Mesendoderm (in vitro differentiated cells): Measurements from ENCODE around the gene NCL. TPM values are rescaled to one million over a fixed set of nuclear protein-coding genes. Genes with fewer than 3 reads are reported as not detected.

Source experiments
- DNase-seq: peaks from one replicate; pipeline ENCODE4 v3.0.0; 2013
- H2AK5ac ChIP-seq: 2 replicates; pipeline ENCODE4 v1.6.1; 2013; ENCODE audit warnings: low read length, inconsistent platforms
- H2BK120ac ChIP-seq: 2 replicates; pipeline ENCODE4 v1.6.1; 2013; ENCODE audit warnings: low read depth, mild to moderate bottlenecking, low read length, moderate library complexity, mixed read lengths
- H2BK15ac ChIP-seq: replicated peaks from 2 replicates; pipeline ENCODE4 v1.6.1; 2013; ENCODE audit warnings: low read depth, mild to moderate bottlenecking, moderate library complexity
- H2BK5ac ChIP-seq: 2 replicates; pipeline ENCODE4 v1.6.1; 2013; ENCODE audit warnings: low read length, inconsistent platforms
- H3K18ac ChIP-seq: 2 replicates; pipeline ENCODE4 v1.6.1; 2013; ENCODE audit warnings: mild to moderate bottlenecking, low read length, mixed read lengths
- H3K23ac ChIP-seq: one replicate; pipeline ENCODE4 v1.6.1; 2013; ENCODE audit warnings: low read length
- H3K27ac ChIP-seq: 2 replicates; pipeline ENCODE4 v1.5.1; 2013; ENCODE audit warnings: low read depth, mild to moderate bottlenecking, inconsistent platforms, low read length, moderate library complexity
- H3K27me3 ChIP-seq: 2 replicates; pipeline ENCODE4 v1.6.1; 2013; ENCODE audit warnings: low read length, control low read depth, mild to moderate bottlenecking, inconsistent platforms; ENCODE audit not compliant: insufficient read depth, poor library complexity
- H3K36me3 ChIP-seq: 2 replicates; pipeline ENCODE4 v1.6.1; 2013; ENCODE audit warnings: low read length, inconsistent platforms; ENCODE audit not compliant: control insufficient read depth, insufficient read depth
- H3K4ac ChIP-seq: one replicate; pipeline ENCODE4 v1.6.1; 2013; ENCODE audit warnings: low read depth, mild to moderate bottlenecking, low read length, moderate library complexity
- H3K4me1 ChIP-seq: 2 replicates; pipeline ENCODE4 v1.6.1; 2013; ENCODE audit warnings: low read depth, low read length, inconsistent platforms; ENCODE audit not compliant: control insufficient read depth
- H3K4me2 ChIP-seq: 2 replicates; pipeline ENCODE4 v1.6.1; 2013; ENCODE audit warnings: low read length
- H3K4me3 ChIP-seq: 2 replicates; pipeline ENCODE4 v1.5.1; 2013; ENCODE audit warnings: mild to moderate bottlenecking, low read length
- H3K56ac ChIP-seq: one replicate; pipeline ENCODE4 v1.6.1; 2013; ENCODE audit warnings: low read length
- H3K79me1 ChIP-seq: 2 replicates; pipeline ENCODE4 v1.6.1; 2013; ENCODE audit warnings: low read length, inconsistent platforms
- H3K79me2 ChIP-seq: 2 replicates; pipeline ENCODE4 v1.6.1; 2013; ENCODE audit warnings: mild to moderate bottlenecking, low read length; ENCODE audit not compliant: control insufficient read depth, insufficient read depth
- H3K9ac ChIP-seq: 2 replicates; pipeline ENCODE4 v1.6.1; 2013; ENCODE audit warnings: low read length, inconsistent platforms
- H4K5ac ChIP-seq: one replicate; pipeline ENCODE4 v1.6.1; 2013; ENCODE audit warnings: low read length
- H4K8ac ChIP-seq: one replicate; pipeline ENCODE4 v1.6.1; 2013; ENCODE audit warnings: low read depth, mild to moderate bottlenecking, control low read depth, low read length, moderate library complexity
- WGBS: extraction: QIAGEN DNeasy Blood & Tissue Kit; methylation state at CpG from one replicate; pipeline ENCODE4 v1.1.7; 2013; ENCODE audit warnings: low lambda C conversion rate, missing lambda C conversion rate; ENCODE audit not compliant: insufficient coverage; ENCODE audit errors: extremely low coverage; 5-methylcytosine and 5-hydroxymethylcytosine counted together
- polyA plus RNA-seq, 2 experiments: library from polyadenylated mRNA; stranded (reverse); fragments of 200-250 nt; gene quantifications; one replicate each; pipeline ENCODE4 v1.2.3, GENCODE V29; 2013

NCL gene, protein sequence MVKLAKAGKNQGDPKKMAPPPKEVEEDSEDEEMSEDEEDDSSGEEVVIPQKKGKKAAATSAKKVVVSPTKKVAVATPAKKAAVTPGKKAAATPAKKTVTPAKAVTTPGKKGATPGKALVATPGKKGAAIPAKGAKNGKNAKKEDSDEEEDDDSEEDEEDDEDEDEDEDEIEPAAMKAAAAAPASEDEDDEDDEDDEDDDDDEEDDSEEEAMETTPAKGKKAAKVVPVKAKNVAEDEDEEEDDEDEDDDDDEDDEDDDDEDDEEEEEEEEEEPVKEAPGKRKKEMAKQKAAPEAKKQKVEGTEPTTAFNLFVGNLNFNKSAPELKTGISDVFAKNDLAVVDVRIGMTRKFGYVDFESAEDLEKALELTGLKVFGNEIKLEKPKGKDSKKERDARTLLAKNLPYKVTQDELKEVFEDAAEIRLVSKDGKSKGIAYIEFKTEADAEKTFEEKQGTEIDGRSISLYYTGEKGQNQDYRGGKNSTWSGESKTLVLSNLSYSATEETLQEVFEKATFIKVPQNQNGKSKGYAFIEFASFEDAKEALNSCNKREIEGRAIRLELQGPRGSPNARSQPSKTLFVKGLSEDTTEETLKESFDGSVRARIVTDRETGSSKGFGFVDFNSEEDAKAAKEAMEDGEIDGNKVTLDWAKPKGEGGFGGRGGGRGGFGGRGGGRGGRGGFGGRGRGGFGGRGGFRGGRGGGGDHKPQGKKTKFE
- 1,036 TPM for polyA plus RNA-seq (2013, experiment 1 of 2)
- polyA plus RNA-seq (2013, experiment 2 of 2), result 1,059 TPM

DNA sequence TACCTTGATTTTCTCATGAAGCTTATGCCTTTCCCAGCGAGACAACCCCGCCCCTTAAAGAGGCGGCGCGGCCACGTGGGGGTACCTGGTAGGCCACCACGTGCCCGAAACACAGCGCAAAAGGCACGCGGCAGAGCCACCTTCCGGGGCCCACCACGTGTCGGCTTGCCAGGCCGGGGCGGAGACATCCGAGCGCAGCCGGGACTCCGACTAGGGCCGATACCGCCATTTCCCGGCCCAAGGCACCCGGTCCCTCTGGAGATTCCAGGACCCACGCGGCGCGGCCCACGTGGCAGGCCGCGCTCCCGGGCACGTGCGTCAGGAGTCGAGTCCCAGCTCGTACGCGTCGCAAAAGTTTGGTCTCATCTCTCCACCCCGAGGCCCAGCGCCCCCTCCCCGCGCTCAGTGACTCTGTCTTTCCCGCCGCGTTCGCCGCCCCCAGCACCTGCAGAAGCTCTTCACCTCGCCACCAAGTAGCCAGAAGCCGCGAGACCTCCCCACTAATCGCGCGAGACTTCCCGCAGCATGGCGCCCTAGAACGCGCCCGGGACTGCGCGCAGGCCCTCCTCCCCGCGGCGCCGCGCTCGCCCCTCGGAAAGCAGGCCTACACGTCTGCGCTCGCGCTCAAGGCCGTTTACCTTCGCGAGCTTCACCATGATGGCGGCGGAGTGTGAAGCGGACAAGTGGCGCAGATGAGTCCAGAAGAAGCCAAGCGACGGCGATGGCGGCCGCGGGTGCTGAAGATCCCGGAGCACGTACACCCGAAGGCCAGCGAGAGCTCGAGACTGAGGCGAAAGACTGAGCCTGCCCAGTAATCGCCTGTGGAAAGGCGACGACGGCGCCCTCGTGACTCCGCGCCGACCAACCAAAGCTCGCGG lies at the start of gene NCL:
TSS of gene NCL (minus strand) at position 787 of the 878 bp plus-strand sequence. CDS start at position 656, 131 bp downstream.
- Histone ChIP-seq H3K27ac (peak within 1 kb of the TSS; percentile 91), H2BK15ac (no peak within 1 kb of the TSS), H2AK5ac (peak within 1 kb of the TSS; percentile 88), H4K8ac (peak within 1 kb of the TSS; percentile 83), H3K4me1 (peaks cover 3% of the 10 kb centered on the region), H3K4me3 (peak within 1 kb of the TSS; percentile 95), H3K9ac (peak within 1 kb of the TSS; percentile 99), H3K4me2 (peak within 1 kb of the TSS; percentile 89), H2BK5ac (peak within 1 kb of the TSS; percentile 89), H2BK120ac (no peak within 1 kb of the TSS), H3K79me1 (peaks cover 11% of the 10 kb centered on the region), H3K18ac (peak within 1 kb of the TSS; percentile 43), H3K56ac (peak within 1 kb of the TSS; percentile 100), H3K23ac (peak within 1 kb of the TSS; percentile 91), H3K27me3 (no peaks in the 10 kb centered on the region), H3K79me2 (peaks cover 42% of the 10 kb centered on the region), H3K36me3 (peaks cover 15% of the 10 kb centered on the region), H3K4ac (peak within 1 kb of the TSS; percentile 77), H4K5ac (peak within 1 kb of the TSS; percentile 8)
- DNase-seq, result peak; percentile 99
- no CpG with 5 or more reads among the region's 102 CpGs for WGBS

DNA sequence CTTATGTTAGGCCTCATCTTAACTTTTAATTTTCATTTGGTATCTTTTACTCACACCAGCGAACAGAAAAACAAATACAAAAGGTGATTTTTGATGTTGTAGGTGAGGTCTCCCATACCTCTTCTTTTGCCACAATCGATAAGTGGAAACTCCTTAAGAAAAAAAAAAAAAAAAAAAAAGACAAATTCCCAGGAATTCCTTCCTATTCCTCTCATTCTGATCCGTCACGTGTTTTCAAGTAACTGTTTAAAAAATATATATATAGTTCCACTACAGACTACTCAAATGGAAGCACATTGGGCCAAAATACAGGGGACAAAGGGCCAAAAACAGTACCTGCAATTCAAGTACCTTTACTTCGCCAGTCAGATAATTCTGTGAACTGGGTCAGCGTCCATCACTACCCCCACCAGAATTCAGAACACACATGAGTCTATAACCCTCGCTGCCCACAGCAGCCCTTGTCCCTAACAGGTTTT lies 49.5 kb upstream of the NCL start:
- H2BK5ac ChIP-seq, result peak overlapping the region; percentile 92
- no peaks in the 10 kb centered on the region for H3K36me3 ChIP-seq
- H4K5ac ChIP-seq, result peak overlapping the region; percentile 68
- H3K4me3 ChIP-seq, result peak overlapping the region; percentile 79
- WGBS, result no CpG with 5 or more reads among the region's 7 CpGs
- DNase-seq, result no peak
- no peak overlapping the region for H4K8ac ChIP-seq
- no peak overlapping the region for H2BK120ac ChIP-seq
- no peaks in the 10 kb centered on the region for H3K79me2 ChIP-seq
- peak overlapping the region; percentile 48 for H2AK5ac ChIP-seq
- peak overlapping the region; percentile 81 for H3K4me2 ChIP-seq
- H3K56ac ChIP-seq, result peak overlapping the region; percentile 100
- H3K27ac ChIP-seq, result peak overlapping the region; percentile 4
- H2BK15ac ChIP-seq, result no peak overlapping the region
- no peaks in the 10 kb centered on the region for H3K4me1 ChIP-seq
- H3K79me1 ChIP-seq, result no peaks in the 10 kb centered on the region
- H3K27me3 ChIP-seq, result no peaks in the 10 kb centered on the region
- H3K18ac ChIP-seq, result peak overlapping the region; percentile 6
- H3K9ac ChIP-seq, result peak overlapping the region; percentile 97
- H3K4ac ChIP-seq, result peak overlapping the region; percentile 82
- peak overlapping the region; percentile 73 for H3K23ac ChIP-seq

DNA sequence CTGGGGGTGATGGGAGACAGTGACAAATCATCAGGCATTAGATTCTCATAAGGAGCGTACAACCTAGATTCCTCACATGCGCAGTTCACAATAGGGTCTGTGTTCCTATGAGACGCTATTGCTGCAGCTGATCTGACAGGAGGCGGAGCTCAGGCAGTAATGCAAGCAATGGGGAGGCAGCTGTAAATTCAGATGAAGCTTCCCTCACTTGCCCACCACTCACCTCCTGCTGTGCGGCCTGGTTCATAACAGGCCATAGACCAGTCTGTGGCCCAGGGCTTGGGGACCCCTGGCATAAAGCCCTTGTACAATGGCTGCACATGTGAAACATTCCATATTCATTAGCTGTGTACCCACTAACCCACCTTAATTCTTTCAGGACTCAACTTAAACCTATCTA lies 47.9 kb upstream of the NCL start:
- H3K9ac ChIP-seq, result no peak overlapping the region
- no peak overlapping the region for H3K4me3 ChIP-seq
- no peak overlapping the region for H2AK5ac ChIP-seq
- H3K27me3 ChIP-seq, result no peaks in the 10 kb centered on the region
- H4K5ac ChIP-seq, result no peak overlapping the region
- no peak overlapping the region for H3K27ac ChIP-seq
- H2BK120ac ChIP-seq, result no peak overlapping the region
- no peaks in the 10 kb centered on the region for H3K79me1 ChIP-seq
- no peak for DNase-seq
- no peak overlapping the region for H3K23ac ChIP-seq
- H3K4me2 ChIP-seq, result no peak overlapping the region
- H2BK15ac ChIP-seq, result no peak overlapping the region
- H3K18ac ChIP-seq, result no peak overlapping the region
- H3K36me3 ChIP-seq, result no peaks in the 10 kb centered on the region
- no peak overlapping the region for H3K4ac ChIP-seq
- no peak overlapping the region for H3K56ac ChIP-seq
- no CpG with 5 or more reads among the region's 5 CpGs for WGBS
- H3K4me1 ChIP-seq, result no peaks in the 10 kb centered on the region
- no peak overlapping the region for H2BK5ac ChIP-seq
- H3K79me2 ChIP-seq, result no peaks in the 10 kb centered on the region
- no peak overlapping the region for H4K8ac ChIP-seq

DNA sequence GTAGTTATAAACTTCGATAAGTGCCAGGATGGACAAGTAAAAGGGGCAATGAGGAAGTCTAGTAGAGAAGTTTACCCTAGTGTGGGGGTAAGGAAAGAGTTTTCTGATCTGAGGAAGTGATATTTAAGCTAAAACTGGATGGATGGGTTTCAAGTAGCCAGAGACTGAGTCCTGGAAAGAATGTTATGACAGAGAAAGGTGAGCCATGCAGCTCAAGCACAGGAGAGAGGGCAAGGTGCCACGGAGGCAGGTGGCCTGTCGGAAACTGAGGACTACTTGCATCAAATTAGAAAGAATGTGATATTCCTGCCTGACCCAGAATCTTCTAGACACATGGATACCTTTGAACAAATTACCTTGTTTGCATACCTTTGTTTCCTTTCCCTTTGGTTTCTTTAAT lies 39.5 kb upstream of the NCL start:
- Histone ChIP-seq H3K4me2 (no peak overlapping the region), H2AK5ac (no peak overlapping the region), H3K18ac (no peak overlapping the region), H2BK5ac (no peak overlapping the region), H3K36me3 (no peaks in the 10 kb centered on the region), H3K4me3 (no peak overlapping the region), H3K79me1 (no peaks in the 10 kb centered on the region), H2BK15ac (no peak overlapping the region), H3K27ac (no peak overlapping the region), H3K27me3 (no peaks in the 10 kb centered on the region), H4K8ac (no peak overlapping the region), H3K4ac (no peak overlapping the region), H3K79me2 (no peaks in the 10 kb centered on the region), H3K56ac (no peak overlapping the region), H4K5ac (no peak overlapping the region), H3K4me1 (no peaks in the 10 kb centered on the region), H2BK120ac (no peak overlapping the region), H3K23ac (no peak overlapping the region), H3K9ac (no peak overlapping the region)
- no peak for DNase-seq
- no CpG with 5 or more reads among the region's 3 CpGs for WGBS

DNA sequence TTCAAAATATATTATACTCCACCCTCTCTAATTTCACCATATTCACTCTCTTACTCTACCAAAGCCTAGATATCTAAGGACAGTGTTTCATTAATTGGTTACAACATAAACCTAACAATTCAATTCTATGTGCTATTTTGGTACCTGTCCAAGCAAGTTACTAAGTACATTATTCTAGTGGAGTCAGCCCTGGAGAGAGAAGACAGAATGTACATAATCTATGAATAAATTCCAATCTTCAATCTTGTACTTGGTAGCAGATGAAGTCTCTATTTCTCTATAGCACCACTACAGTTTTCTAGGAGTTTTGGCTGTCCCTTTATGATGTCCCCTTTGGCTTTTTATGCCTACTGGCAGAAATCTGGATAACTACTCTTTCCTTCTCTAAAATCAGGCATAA lies 38.3 kb upstream of the NCL start:
- no peak overlapping the region for H3K27ac ChIP-seq
- H3K4me1 ChIP-seq, result no peaks in the 10 kb centered on the region
- no peak overlapping the region for H2BK5ac ChIP-seq
- H3K36me3 ChIP-seq, result no peaks in the 10 kb centered on the region
- no peak overlapping the region for H3K4ac ChIP-seq
- no peaks in the 10 kb centered on the region for H3K27me3 ChIP-seq
- no peak overlapping the region for H3K9ac ChIP-seq
- no peak overlapping the region for H2BK15ac ChIP-seq
- no peaks in the 10 kb centered on the region for H3K79me1 ChIP-seq
- no peak for DNase-seq
- H2BK120ac ChIP-seq, result no peak overlapping the region
- no peak overlapping the region for H4K5ac ChIP-seq
- H3K79me2 ChIP-seq, result no peaks in the 10 kb centered on the region
- no peak overlapping the region for H3K56ac ChIP-seq
- H3K4me3 ChIP-seq, result no peak overlapping the region
- H4K8ac ChIP-seq, result no peak overlapping the region
- H3K4me2 ChIP-seq, result no peak overlapping the region
- no peak overlapping the region for H3K18ac ChIP-seq
- H2AK5ac ChIP-seq, result no peak overlapping the region
- H3K23ac ChIP-seq, result no peak overlapping the region
